CD4-positive, alpha-beta T cell (primary cell): Measurements from ENCODE around the gene LRP6. TPM values are rescaled to one million over a fixed set of nuclear protein-coding genes. Genes with fewer than 3 reads are reported as not detected.

Experiments used
- ATAC-seq: fragments of 200-7000 bp; cut with Tn5 transposase; one replicate; pipeline ENCODE4 v1.10.0; 2022; ENCODE audit warnings: mild to moderate bottlenecking; ENCODE audit not compliant: poor library complexity
- CTCF ChIA-PET: fragments of 350-600 bp; sonication (Branson Sonifier 250); formaldehyde crosslinking; loops from one replicate; lab custom pipeline; 2021; ENCODE audit warnings: antibody characterized with exemption, inconsistent platforms; lab: Charles Lee
- POLR2A ChIA-PET: fragments of 350-600 bp; sonication (Branson Sonifier 250); formaldehyde crosslinking; loops from one replicate; lab custom pipeline; 2021; ENCODE audit warnings: antibody characterized with exemption, inconsistent platforms; lab: Charles Lee
- DNase-seq, 14 experiments: peaks; one replicate each; pipeline ENCODE4 v3.0.0-alpha.2; 2013 to 2020; ENCODE audit warnings: mixed read lengths in 2 of 14
- H3K27ac ChIP-seq, 2 donors: one replicate each; pipeline versions ENCODE4 v1.5.1 to v1.7.0; 2013; ENCODE audit warnings: low read length in 2 of 2, low read depth in 1 of 2, mild to moderate bottlenecking in 1 of 2
- H3K27me3 ChIP-seq, 2 experiments: 1 replicate in 1 of 2; 2 replicates in 1 of 2; pipeline versions ENCODE4 v1.6.1 to v1.7.0; 2013; ENCODE audit warnings: low read length in 2 of 2, control low read depth in 1 of 2, mild to moderate bottlenecking in 1 of 2, moderate library complexity in 1 of 2; ENCODE audit not compliant: insufficient read depth in 2 of 2, control insufficient read depth in 1 of 2
- H3K36me3 ChIP-seq: one replicate; pipeline ENCODE4 v1.6.1; 2013; ENCODE audit warnings: low read length, control low read depth; ENCODE audit not compliant: insufficient read depth
- H3K4me1 ChIP-seq: one replicate; pipeline ENCODE4 v1.6.1; 2013; ENCODE audit warnings: low read length, control low read depth; ENCODE audit not compliant: insufficient read depth
- H3K4me3 ChIP-seq: one replicate; pipeline ENCODE4 v1.5.1; 2013; ENCODE audit warnings: mild to moderate bottlenecking, low read length, moderate library complexity
- H3K9me3 ChIP-seq, 2 experiments: 1 replicate in 1 of 2; 2 replicates in 1 of 2; pipeline versions ENCODE4 v1.6.1 to v1.7.0; 2013; ENCODE audit warnings: low read length in 2 of 2, mild to moderate bottlenecking in 2 of 2, control low read depth in 1 of 2, moderate library complexity in 1 of 2; ENCODE audit not compliant: control insufficient read depth in 1 of 2, insufficient read depth in 1 of 2
- H3K27ac Mint-ChIP-seq: one replicate; pipeline ENCODE4 v1.8.0; 2020; ENCODE audit warnings: mixed read lengths
- H3K27me3 Mint-ChIP-seq: one replicate; pipeline ENCODE4 v1.8.0; 2021; ENCODE audit warnings: mixed read lengths
- H3K36me3 Mint-ChIP-seq: one replicate; pipeline ENCODE4 v1.8.0; 2021; ENCODE audit warnings: low read depth, mixed read lengths
- H3K4me1 Mint-ChIP-seq: one replicate; pipeline ENCODE4 v1.8.0; 2021; ENCODE audit warnings: low read depth, mixed read lengths
- H3K4me3 Mint-ChIP-seq: one replicate; pipeline ENCODE4 v1.8.0; 2020; ENCODE audit warnings: mild to moderate bottlenecking, mixed read lengths
- H3K9me3 Mint-ChIP-seq: one replicate; pipeline ENCODE4 v1.8.0; 2020; ENCODE audit warnings: mixed read lengths
- intact Hi-C, 2 experiments: fragments of 100-400 bp; cut with DNase I in 1 of 2; cut with micrococcal nuclease in 1 of 2; formaldehyde crosslinking; loops; one replicate each; pipeline versions ENCODE4 v1.15.1 to v1.9.0; 2023 to 2025; cut with DNase I, micrococcal nuclease
- total RNA-seq, 174 experiments: library from RNA in 2 of 174; stranded (reverse) in 2 of 174; gene quantifications; one replicate each; pipeline ENCODE4 v1.2.3 and lab custom pipeline; 2021 to 2026
- TF ChIP-seq, protein P1 (sequence below): fragments of 200-600 bp; IDR thresholded peaks from one replicate; pipeline ENCODE4 v1.8.0; 2022; ENCODE audit warnings: antibody characterized with exemption, mild to moderate bottlenecking

LRP6 gene
- total RNA-seq, 2 experiments from 2014 or later, result 5.2 to 6.8 TPM

DNA sequence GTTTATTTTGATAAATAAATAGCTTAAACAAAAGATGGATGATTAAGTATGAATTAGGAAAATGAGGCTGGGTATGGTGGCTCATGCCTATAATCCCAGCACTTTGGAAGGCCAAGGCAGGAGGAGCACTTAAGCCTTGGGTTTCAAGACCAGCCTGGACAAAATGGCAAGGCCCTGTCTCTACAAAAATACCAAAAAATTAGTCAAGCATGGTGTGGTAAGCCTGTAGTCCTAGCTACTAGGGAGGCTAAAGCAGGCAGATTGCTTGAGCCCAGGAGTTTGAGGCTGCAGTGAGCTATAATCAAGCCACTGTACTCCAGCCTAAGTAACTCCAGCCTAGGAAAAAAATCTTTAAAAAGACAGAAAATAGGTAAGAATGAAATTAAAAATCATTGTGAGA, 100.1 kb downstream of the LRP6 start:
- Mint-ChIP-seq H3K9me3 (no peaks in the 10 kb centered on the region), H3K4me1 (peaks cover 4% of the 10 kb centered on the region), H3K4me3 (no peak overlapping the region), H3K27me3 (no peaks in the 10 kb centered on the region), H3K27ac (no peak overlapping the region), H3K36me3 (peaks cover 32% of the 10 kb centered on the region)
- Histone ChIP-seq H3K27me3 (no peaks in the 10 kb centered on the region), H3K4me3 (no peak overlapping the region), H3K36me3 (no peaks in the 10 kb centered on the region), H3K9me3 (no peaks in the 10 kb centered on the region), H3K27ac (no peak overlapping the region), H3K4me1 (no peaks in the 10 kb centered on the region)
- intact Hi-C loops, result no loop called here
- ChIA-PET CTCF (no interaction called here), POLR2A (interaction anchor here (0.6 kb wide), 1 partner anchor 20 kb away, joined by 3 read pairs; no protein-coding TSS in a partner anchor)
- ATAC-seq, result no peak
- no peak for DNase-seq
- TF ChIP-seq, protein P1, sequence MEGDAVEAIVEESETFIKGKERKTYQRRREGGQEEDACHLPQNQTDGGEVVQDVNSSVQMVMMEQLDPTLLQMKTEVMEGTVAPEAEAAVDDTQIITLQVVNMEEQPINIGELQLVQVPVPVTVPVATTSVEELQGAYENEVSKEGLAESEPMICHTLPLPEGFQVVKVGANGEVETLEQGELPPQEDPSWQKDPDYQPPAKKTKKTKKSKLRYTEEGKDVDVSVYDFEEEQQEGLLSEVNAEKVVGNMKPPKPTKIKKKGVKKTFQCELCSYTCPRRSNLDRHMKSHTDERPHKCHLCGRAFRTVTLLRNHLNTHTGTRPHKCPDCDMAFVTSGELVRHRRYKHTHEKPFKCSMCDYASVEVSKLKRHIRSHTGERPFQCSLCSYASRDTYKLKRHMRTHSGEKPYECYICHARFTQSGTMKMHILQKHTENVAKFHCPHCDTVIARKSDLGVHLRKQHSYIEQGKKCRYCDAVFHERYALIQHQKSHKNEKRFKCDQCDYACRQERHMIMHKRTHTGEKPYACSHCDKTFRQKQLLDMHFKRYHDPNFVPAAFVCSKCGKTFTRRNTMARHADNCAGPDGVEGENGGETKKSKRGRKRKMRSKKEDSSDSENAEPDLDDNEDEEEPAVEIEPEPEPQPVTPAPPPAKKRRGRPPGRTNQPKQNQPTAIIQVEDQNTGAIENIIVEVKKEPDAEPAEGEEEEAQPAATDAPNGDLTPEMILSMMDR, result no peak

DNA sequence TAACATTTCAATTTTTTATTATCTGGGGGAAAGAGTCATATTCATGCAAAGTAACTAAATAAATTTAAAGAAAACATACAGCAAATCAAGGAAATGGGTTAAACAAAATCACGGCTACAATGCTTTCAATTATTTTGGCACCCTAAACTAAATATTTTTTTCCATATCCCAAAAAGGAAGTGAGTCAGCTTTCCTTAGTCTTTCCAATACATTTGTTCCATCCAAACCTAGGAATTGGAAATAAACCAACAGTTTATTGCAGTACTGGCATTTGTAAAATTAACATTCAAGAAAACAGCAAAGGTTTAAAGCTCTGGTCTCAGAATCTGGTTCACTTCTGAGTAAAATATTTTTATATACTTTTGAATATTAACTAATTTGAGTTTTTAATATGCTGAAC, 106.9 kb downstream of the LRP6 start:
- H3K27ac Mint-ChIP-seq, result no peak overlapping the region
- intact Hi-C loops, result no loop called here
- peaks cover 81% of the 10 kb centered on the region for H3K36me3 Mint-ChIP-seq
- no peaks in the 10 kb centered on the region for H3K27me3 Mint-ChIP-seq
- no peaks in the 10 kb centered on the region for H3K9me3 Mint-ChIP-seq
- TF ChIP-seq, protein P1, result no peak
- no peak overlapping the region for H3K4me3 Mint-ChIP-seq
- no peaks in the 10 kb centered on the region for H3K4me1 ChIP-seq
- H3K27ac ChIP-seq, result no peak overlapping the region
- H3K36me3 ChIP-seq, result no peaks in the 10 kb centered on the region
- ChIA-PET CTCF (no interaction called here), POLR2A (no interaction called here)
- H3K4me1 Mint-ChIP-seq, result no peaks in the 10 kb centered on the region
- H3K4me3 ChIP-seq, result no peak overlapping the region
- ATAC-seq, result no peak
- H3K27me3 ChIP-seq, result no peaks in the 10 kb centered on the region
- no peaks in the 10 kb centered on the region for H3K9me3 ChIP-seq
- no peak for DNase-seq

DNA sequence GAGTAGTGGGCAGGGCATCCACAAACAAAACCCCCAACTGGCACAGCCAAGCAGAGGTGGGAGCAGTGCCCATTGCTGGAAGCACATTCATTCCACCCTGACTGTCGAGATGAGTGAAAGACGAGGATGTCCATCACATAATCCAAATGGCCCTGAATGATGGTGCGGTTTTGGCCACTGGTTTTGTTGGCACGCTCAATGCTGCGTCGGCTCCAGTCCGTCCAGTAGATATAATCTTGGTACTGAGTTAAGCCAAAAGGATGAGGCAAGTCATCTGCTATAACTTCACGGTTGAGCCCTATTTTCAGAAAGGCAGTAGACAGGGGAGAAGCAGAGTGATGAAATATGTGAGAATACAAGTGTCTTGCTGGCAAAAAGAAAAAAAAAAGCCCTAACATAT, 108.0 kb downstream of the LRP6 start:
- intact Hi-C loops, result no loop called here
- H3K9me3 Mint-ChIP-seq, result no peaks in the 10 kb centered on the region
- CTCF ChIA-PET, result no interaction called here

More for the DNA sequence above, 108.0 kb downstream of the LRP6 start:
- POLR2A ChIA-PET, result no interaction called here
- H3K4me1 ChIP-seq, result no peaks in the 10 kb centered on the region
- Mint-ChIP-seq H3K27me3 (no peaks in the 10 kb centered on the region), H3K36me3 (peaks cover 78% of the 10 kb centered on the region), H3K4me3 (no peak overlapping the region), H3K27ac (no peak overlapping the region), H3K4me1 (no peaks in the 10 kb centered on the region)
- ATAC-seq (no peak), DNase-seq (no peak)
- H3K27ac ChIP-seq, result no peak overlapping the region
- H3K27me3 ChIP-seq, result no peaks in the 10 kb centered on the region
- no peaks in the 10 kb centered on the region for H3K36me3 ChIP-seq
- no peaks in the 10 kb centered on the region for H3K9me3 ChIP-seq
- no peak overlapping the region for H3K4me3 ChIP-seq
- TF ChIP-seq, protein P1, result no peak
